Spleen (tissue), 11 donors: Measurements from ENCODE around the gene TAB2. TPM values are rescaled to one million over a fixed set of nuclear protein-coding genes. Genes with fewer than 3 reads are reported as not detected.

Experiments
- DNase-seq: peaks from one replicate; pipeline ENCODE4 v3.0.0-alpha.2; 2020
- H3K27ac ChIP-seq, 8 donors: fragments of 200-600 bp; sonication (generic) in 7 of 8; 1 replicate in 4 of 8; 2 replicates in 4 of 8; pipeline versions ENCODE4 v1.5.0 to v1.8.0; 2016 to 2021; ENCODE audit warnings: inconsistent platforms in 4 of 8, mild to moderate bottlenecking in 4 of 8, moderate library complexity in 1 of 8
- H3K27me3 ChIP-seq, 7 donors: fragments of 200-600 bp; sonication (generic) in 6 of 7; replicated peaks in 1 of 7; 1 replicate in 4 of 7; 2 replicates in 3 of 7; pipeline versions ENCODE4 v1.5.0 to v1.8.0; 2016 to 2021; ENCODE audit warnings: inconsistent platforms in 3 of 7, mild to moderate bottlenecking in 1 of 7
- H3K36me3 ChIP-seq, 6 donors: fragments of 200-600 bp; sonication (generic) in 5 of 6; 1 replicate in 4 of 6; 2 replicates in 2 of 6; pipeline versions ENCODE4 v1.5.0 to v1.8.0; 2016 to 2021; ENCODE audit warnings: inconsistent platforms in 2 of 6
- H3K4me1 ChIP-seq, 6 donors: fragments of 200-600 bp; sonication (generic) in 5 of 6; 1 replicate in 3 of 6; 2 replicates in 3 of 6; pipeline versions ENCODE4 v1.5.0 to v1.8.0; 2016 to 2021; ENCODE audit warnings: inconsistent platforms in 3 of 6
- H3K4me3 ChIP-seq, 8 donors: fragments of 200-600 bp; sonication (generic) in 7 of 8; 1 replicate in 4 of 8; 2 replicates in 4 of 8; pipeline versions ENCODE4 v1.5.0 to v1.8.0; 2016 to 2021; ENCODE audit warnings: inconsistent platforms in 4 of 8, mild to moderate bottlenecking in 4 of 8, moderate library complexity in 2 of 8
- H3K9me3 ChIP-seq, 8 donors: fragments of 200-600 bp; sonication (generic) in 7 of 8; 1 replicate in 4 of 8; 2 replicates in 4 of 8; pipeline versions ENCODE4 v1.5.0 to v1.8.0; 2016 to 2021; ENCODE audit warnings: inconsistent platforms in 4 of 8
- POLR2A ChIP-seq, 3 donors: fragments of 450-650 bp; IDR thresholded peaks; one replicate each; pipeline ENCODE4 v1.5.1; 2017; ENCODE audit warnings: antibody characterized with exemption in 3 of 3, mild to moderate bottlenecking in 1 of 3
- POLR2AphosphoS5 ChIP-seq, 3 donors: sonication (generic); formaldehyde crosslinking; IDR thresholded peaks; one replicate each; pipeline ENCODE4 v1.5.1; 2017; ENCODE audit warnings: antibody characterized with exemption in 3 of 3
- WGBS, 5 donors: extraction: QIAGEN DNeasy Blood & Tissue Kit in 3 of 5; methylation state at CpG; one replicate each; pipeline versions ENCODE4 v1.1.5 to v1.1.7; 2013 to 2018; 5-methylcytosine and 5-hydroxymethylcytosine counted together
- intact Hi-C: fragments of 100-400 bp; cut with DNase I; formaldehyde crosslinking; loops from one replicate; pipeline ENCODE4 v1.15.0; 2023; ENCODE audit warnings: low total_unique reads
- polyA plus RNA-seq, 3 donors: library from polyadenylated mRNA; stranded (reverse); fragments of 200-250 nt; gene quantifications; one replicate each; pipeline ENCODE4 v1.2.1, GENCODE V29; 2013
- total RNA-seq, 7 donors: library from RNA; depleted of rRNA in 3 of 7; stranded (reverse); fragments of >200 nt in 3 of 7; fragmentation: NEBNext Ultra II Directional in 4 of 7; extraction: Animal tissue kit (Norgen Biotek cat#: 25700) in 4 of 7; gene quantifications; one replicate each; pipeline versions ENCODE4 v1.1.0 to v1.2.1, GENCODE V29; 2016 to 2021
- TF ChIP-seq, protein P1 (sequence below), 11 experiments: fragments of 200-600 bp in 7 of 11; fragments of 450-650 bp in 4 of 11; sonication (generic) in 4 of 11; IDR thresholded peaks in 8 of 11; conservative IDR thresholded peaks in 3 of 11; 1 replicate in 7 of 11; 2 replicates in 4 of 11; pipeline versions ENCODE4 v1.4.0 to v1.8.0; 2016 to 2021; ENCODE audit warnings: antibody characterized with exemption in 11 of 11, inconsistent platforms in 4 of 11, mild to moderate bottlenecking in 1 of 11
- donor health status: healthy with polysubstance abuse.
- donor health status: DM: no; HTN: no; CAD: no; lungs with moderate emphysema.
- donor health status: DM: no; HTN: no; CAD: no.
- donor health status: Bipolar disorder and iron deficiency.
- donor health status: healthy.
- donor health status: DM: no; HTN: no; CAD: no.
- donor health status: DM: yes; HTN: yes; CAD: no.

TAB2 gene
- total and polyA plus RNA-seq, 10 donors: 15.4 to 84.1 (median 70.9) TPM

DNA sequence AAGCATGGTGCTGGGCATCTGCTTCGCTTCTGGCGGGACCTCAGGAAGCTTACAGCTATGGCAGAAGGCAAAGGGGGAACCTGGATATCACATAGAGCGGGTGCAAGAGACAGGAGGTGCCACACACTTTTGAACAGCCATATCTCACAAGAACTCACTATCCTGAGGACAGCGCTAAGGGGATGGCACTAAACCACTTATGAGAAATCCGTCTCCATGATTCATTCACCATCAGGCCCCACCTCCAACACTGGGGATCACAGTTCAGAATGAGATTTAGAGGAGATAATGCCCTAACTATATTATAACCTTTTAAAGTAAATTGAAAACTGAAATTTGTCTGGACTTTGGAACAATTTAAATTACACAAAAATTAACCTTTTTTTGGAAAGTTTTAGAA is 44.8 kb downstream of the TAB2 start:
- no peak for DNase-seq
- WGBS, 5 donors: 93 to 97% (median 97%) methylated on average over 5 of the region's 5 CpGs
- H3K9me3 ChIP-seq: no peaks in the 10 kb centered on the region
- peaks cover 0 to 9% (median 0%) of the 10 kb centered on the region in 6 donors for H3K36me3 ChIP-seq
- no peak overlapping the region for H3K4me3 ChIP-seq
- peaks cover 4 to 93% (median 46%) of the 10 kb centered on the region in 6 donors for H3K4me1 ChIP-seq
- intact Hi-C loops: no loop called here
- TF ChIP-seq POLR2AphosphoS5 (IDR thresholded peaks at IDR 0.05) (no peak), POLR2A (IDR thresholded peaks at IDR 0.05) (no peak)
- TF ChIP-seq, protein P1, sequence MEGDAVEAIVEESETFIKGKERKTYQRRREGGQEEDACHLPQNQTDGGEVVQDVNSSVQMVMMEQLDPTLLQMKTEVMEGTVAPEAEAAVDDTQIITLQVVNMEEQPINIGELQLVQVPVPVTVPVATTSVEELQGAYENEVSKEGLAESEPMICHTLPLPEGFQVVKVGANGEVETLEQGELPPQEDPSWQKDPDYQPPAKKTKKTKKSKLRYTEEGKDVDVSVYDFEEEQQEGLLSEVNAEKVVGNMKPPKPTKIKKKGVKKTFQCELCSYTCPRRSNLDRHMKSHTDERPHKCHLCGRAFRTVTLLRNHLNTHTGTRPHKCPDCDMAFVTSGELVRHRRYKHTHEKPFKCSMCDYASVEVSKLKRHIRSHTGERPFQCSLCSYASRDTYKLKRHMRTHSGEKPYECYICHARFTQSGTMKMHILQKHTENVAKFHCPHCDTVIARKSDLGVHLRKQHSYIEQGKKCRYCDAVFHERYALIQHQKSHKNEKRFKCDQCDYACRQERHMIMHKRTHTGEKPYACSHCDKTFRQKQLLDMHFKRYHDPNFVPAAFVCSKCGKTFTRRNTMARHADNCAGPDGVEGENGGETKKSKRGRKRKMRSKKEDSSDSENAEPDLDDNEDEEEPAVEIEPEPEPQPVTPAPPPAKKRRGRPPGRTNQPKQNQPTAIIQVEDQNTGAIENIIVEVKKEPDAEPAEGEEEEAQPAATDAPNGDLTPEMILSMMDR (IDR thresholded peaks at IDR 0.05 in 8 of 11, conservative IDR thresholded peaks at IDR 0.05 in 3 of 11): no peak
- no peak overlapping the region for H3K27ac ChIP-seq
- no peaks in the 10 kb centered on the region for H3K27me3 ChIP-seq

DNA sequence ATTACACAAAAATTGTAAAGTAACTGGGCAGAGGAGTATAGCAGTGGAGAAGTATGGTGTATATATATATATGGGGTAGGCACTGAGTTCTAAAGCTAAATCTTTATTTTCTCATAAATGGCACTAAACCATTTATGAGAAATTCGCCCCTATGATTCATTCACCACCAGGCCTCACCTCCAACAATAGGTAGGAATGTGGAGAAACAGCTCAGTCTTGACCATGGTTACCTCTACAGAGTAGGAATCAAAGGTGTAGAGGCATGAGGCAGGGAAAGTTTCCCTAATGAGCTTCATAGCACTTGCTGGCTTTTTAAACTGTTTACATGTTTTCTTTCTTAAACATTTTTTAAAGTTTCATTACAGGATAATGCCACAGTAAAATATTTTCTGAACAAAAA is 45.6 kb downstream of the TAB2 start:
- no peaks in the 10 kb centered on the region for H3K9me3 ChIP-seq
- no peaks in the 10 kb centered on the region for H3K27me3 ChIP-seq
- intact Hi-C loops: no loop called here
- peaks cover 4 to 94% (median 49%) of the 10 kb centered on the region in 6 donors for H3K4me1 ChIP-seq
- no peak overlapping the region for H3K4me3 ChIP-seq
- no peak for DNase-seq
- peaks cover 0 to 9% (median 0%) of the 10 kb centered on the region in 6 donors for H3K36me3 ChIP-seq
- 83 to 100% (median 97%) methylated on average over 1 of the region's 1 CpG for WGBS, 5 donors
- H3K27ac ChIP-seq: no peak overlapping the region
- TF ChIP-seq, protein P1 (IDR thresholded peaks at IDR 0.05 in 8 of 11, conservative IDR thresholded peaks at IDR 0.05 in 3 of 11): no peak
- no peak for TF ChIP-seq POLR2A (IDR thresholded peaks at IDR 0.05)
- no peak for TF ChIP-seq POLR2AphosphoS5 (IDR thresholded peaks at IDR 0.05)

DNA sequence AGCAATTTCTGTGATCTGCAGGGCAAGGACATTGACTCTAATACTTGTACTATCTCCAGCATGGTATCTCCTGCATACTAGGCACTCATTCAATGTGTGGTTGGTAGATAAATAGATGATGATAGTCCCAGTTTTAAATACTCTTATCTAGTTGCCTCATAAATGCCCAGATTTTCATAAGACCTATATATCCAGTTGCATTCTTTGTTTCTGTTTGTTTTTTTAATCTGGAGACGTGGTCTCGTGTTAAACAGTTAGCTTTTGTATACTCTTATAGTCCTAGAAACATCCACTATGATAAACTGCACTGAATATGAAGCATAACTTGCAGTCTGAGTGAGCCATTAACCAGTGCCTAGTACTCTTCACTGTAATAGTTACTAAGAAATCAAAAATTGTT is 47.0 kb downstream of the TAB2 start:
- intact Hi-C loops: no loop called here
- Histone ChIP-seq H3K4me1 (peaks cover 4 to 89% (median 40%) of the 10 kb centered on the region in 6 donors), H3K4me3 (no peak overlapping the region), H3K36me3 (peaks cover 0 to 9% (median 0%) of the 10 kb centered on the region in 6 donors), H3K9me3 (no peaks in the 10 kb centered on the region), H3K27me3 (no peaks in the 10 kb centered on the region), H3K27ac (no peak overlapping the region)
- TF ChIP-seq, protein P1 (IDR thresholded peaks at IDR 0.05 in 8 of 11, conservative IDR thresholded peaks at IDR 0.05 in 3 of 11): no peak
- TF ChIP-seq POLR2AphosphoS5 (IDR thresholded peaks at IDR 0.05) (no peak), POLR2A (IDR thresholded peaks at IDR 0.05) (no peak)
- WGBS, 5 donors: 84 to 93% (median 90%) methylated on average over 2 of the region's 2 CpGs
- DNase-seq: no peak

DNA sequence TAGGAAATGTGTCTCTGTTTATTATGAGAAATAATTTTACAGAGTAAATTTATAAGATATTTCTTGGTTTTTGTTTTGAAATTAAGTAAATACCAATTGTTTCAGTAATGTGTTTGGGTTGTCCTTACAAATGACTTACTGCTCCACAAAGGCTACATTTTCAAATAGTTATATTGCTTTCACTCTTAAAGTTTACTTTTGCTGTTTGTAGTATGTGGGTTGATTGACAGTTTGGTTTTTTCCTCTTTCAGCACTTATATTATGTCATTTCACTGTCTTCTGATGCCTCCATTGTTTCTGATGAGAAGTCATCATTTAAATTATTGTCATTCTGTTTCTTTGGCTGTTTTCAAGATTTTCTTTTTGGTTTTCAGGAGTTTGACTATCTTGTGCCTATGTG is 47.7 kb downstream of the TAB2 start:
- Histone ChIP-seq H3K4me3 (no peak overlapping the region), H3K9me3 (no peaks in the 10 kb centered on the region), H3K36me3 (peaks cover 0 to 14% (median 0%) of the 10 kb centered on the region in 6 donors), H3K4me1 (peaks cover 4 to 85% (median 40%) of the 10 kb centered on the region in 6 donors), H3K27ac (no peak overlapping the region), H3K27me3 (no peaks in the 10 kb centered on the region)
- TF ChIP-seq POLR2A (IDR thresholded peaks at IDR 0.05) (no peak), POLR2AphosphoS5 (IDR thresholded peaks at IDR 0.05) (no peak)
- TF ChIP-seq, protein P1 (IDR thresholded peaks at IDR 0.05 in 8 of 11, conservative IDR thresholded peaks at IDR 0.05 in 3 of 11): no peak
- DNase-seq: no peak
- intact Hi-C loops: no loop called here
